ENCODE data around the gene KCNIP3.
"Not testable (repeated sequence)": the region's sequence is repeated elsewhere in the genome, so short reads cannot be mapped to it uniquely, and the experiment has no call there.

The KCNIP3 gene

DNA sequence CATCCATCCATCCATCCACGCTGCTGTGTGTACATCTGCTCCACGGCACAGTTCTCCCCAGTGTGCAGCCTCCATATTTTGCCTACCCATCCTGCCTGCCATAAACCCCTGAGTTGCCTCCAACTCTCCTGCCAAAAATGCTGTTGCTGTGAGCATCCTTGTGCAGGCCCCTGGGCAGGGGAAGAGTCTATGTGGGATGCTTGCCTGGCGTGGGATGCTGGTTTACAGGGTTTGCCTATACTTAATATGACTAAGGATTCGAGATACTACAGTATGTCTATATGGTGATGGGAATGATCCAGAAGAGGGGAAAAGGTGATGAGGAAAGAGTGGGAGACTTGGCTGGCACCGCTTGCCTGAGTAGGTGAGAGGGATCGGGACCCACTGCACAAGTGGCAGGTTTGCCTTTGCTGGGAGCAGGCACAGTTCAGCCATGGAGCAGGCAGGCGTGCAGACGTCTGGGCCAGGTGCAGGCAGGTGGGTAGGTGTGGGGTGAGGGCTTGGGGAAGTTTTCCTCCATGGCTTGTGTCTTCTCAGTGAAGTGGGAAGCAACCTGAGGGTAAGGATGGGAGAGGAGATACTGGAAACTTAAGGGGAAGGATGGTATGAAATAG, 75.2 kb downstream of the KCNIP3 start:
- no peak for DNase-seq (ENCODE audit: low read depth in 2 of 2)

DNA sequence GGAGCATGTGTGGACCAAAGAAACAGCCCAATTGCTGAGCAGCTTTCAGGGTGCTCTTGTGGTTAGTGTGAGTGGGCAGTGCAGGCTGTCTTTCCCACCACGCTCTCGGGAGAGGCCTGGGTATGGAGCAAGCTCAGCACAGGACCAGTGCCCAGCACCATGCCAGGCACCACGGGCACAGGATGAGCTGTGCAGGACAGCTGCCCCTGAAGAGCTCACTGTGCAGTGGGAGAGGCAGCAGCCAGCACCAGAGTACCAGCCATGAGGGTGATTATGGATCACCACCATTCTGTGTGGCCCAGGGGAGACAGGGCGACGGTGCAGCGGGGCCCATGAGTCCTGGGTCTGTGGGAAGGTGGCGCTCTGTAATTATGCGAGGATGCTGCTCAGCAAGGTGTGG, 75.7 kb downstream of the KCNIP3 start:
- no peak for DNase-seq (ENCODE audit: low read depth in 2 of 2)

DNA sequence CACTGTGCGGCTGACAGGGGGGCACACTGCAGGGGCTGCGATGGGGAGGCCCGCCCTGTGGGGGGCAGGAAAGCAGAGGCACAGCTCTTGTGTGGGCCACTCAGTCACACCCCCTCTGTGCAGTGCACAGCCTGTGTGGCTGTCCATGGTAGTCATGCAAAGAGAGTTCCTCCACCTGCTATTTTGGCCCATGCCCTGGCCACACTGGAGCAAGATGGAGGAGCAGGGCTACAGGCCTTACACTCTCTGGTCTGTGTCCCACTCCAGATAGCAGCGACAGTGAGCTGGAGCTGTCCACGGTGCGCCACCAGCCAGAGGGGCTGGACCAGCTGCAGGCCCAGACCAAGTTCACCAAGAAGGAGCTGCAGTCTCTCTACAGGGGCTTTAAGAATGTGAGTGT, 76.9 kb downstream of the KCNIP3 start:
- no peak for DNase-seq (ENCODE audit: low read depth in 2 of 2)

DNA sequence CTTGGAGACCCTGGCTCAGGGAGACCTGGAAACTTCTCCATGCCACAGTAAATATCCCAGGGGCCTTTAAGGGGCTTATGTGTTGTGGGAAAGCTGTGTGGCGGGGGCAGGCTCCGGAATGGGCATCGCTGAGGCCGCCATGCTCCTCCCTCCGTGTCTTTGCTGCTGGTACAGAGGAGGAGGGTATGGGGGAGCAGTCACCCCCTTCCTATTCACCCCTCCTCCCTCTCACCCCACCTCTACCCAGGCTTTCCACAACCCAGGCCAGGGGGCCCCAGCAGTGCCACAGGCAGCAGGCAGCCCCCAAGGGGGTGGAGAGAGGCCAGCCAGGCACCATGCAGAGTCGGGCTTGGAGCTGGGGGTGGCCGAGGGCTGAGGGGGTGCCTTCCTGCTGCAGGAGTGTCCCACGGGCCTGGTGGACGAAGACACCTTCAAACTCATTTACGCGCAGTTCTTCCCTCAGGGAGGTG, 77.3 kb downstream of the KCNIP3 start:
- DNase-seq (ENCODE audit: low read depth in 2 of 2): no peak

DNA sequence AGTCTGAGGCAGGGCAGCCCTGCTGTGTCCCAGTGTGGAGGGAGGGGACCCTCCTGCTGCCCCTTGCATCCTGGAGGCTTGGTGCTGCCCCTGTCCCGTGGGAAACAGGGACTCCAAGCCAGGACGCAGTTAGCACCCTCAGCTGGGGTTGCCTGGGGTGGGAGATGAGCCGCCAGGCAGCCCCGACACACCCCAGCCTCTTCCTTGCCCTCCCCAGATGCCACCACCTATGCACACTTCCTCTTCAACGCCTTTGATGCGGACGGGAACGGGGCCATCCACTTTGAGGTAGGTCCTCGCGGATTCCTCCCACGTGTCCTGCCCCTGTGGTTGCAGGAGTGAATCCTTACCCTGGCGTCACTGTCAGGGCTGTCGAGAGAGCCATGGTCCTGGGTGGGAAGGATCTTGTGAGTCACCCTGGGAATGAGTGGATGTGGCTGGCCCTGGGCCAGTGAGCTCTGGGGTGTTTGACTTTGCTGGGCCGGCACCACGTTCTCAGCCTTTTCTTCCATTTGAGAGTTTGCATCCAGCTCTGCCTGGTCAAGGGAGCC, 77.8 kb downstream of the KCNIP3 start:
- no peak for DNase-seq (ENCODE audit: low read depth in 2 of 2)

DNA sequence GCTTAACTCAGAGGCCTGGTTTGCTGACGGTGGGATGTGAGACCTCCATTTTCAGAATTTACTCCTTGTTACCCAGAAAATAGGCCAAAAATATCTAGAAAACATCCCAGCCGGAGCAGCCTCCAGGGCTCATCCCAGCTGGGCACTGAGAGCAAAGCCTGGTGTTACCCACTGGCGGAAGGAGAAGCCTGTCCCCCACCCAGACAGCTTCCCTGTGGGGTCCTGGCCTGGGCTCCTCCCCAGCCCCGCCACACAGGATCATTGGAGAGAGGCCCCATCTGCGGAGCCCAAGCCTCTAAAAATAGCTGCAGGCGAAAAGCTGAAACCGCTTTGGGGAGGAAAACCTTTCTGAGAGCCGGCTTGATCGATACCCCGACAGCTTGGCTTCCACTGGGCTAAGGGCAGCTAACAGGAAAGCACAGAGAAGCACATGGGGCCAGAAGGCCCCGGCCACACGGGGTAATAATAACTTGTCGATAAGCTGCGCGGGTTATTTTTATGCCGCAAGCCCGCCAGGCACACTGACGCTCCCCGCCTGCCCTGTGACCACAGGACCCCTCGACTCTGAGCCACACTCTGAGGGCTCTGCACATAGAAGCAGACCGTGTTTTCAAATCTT, 78.5 kb downstream of the KCNIP3 start:
- DNase-seq (ENCODE audit: low read depth in 2 of 2): no peak

DNA sequence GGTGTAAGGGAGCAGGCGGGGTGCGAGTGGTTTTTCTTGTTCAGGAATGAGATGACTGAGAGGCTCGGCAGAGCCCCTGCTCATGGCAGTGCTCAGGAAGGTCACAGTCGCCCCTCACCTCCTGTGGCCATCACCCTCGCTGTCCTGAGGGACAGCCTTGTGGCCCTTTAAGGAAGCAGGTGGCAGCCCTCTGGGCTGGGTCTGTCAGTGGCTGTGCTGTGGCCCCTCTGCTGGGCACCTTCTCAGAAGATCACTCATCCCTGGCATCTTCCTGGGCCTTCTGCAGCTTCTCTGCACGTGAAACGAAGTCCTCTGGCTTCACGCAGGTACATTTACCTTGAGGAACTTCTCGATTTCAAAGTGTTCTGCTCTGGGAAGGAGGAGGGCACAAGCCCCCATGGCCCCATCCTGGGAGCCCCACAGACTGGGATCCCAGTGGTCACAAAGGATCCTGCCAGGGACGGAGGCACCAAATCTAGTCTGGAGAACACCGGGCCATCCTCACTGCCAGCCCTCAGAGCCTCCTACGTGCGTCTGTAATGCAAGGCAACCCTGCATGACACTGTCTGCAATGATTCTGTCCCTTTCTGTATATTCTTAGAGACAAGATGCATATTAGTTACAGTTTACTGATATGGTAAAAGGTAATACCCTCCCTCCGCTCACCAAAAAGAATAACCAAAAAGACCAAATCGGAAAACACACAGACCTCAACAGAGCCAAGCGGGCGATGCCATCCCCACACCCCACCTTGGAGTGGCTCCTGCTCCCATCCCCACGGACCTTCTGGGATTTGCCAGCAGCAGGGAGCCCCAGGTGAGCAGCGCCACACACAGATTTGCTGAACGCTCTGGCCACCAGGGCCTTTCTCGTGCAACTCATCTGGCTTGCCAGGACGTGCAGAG, 79.4 kb downstream of the KCNIP3 start:
- no peak for DNase-seq (ENCODE audit: low read depth in 2 of 2)

DNA sequence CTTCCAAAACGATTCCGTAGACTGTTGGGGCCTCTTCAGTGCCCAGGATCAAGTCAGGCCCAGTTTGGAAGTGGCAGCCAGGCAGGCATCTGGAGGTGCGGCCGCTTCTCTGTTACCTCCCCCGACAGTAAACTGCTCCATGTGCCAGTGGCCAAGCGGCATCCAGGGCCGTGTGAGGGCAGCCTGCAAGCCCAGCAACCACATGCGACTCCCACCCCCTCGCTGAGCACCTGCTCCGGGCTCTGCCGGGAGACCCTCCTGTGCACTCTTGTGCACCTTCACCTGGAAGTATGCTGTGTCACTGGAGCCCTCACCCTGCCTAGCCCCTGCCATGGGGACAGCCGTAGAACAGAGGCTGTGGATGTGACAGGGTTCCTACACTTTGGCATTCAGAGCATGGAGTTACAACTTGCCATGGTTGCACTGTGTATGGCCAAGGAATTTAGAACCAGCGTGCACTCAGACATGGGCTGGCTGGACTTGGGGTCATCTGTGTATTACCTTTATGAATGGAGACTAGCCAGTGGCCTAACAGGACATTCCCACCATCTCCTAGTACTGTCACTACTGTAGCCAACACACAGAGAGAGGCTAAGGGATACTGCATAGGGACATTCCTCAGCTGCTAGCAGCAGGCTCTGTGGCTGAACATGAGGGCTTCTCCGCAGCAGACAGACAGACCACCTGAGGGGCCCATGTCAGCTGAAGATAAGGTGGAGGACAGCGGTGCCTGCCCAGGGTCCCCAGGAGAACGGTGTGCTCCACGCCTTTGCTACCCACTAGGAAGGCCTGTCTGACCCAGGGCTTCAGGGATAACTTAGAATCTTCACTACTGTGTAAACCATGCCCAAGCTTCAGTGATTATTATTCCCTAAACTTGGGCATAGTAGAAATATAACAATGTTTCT, 80.3 kb downstream of the KCNIP3 start:
- DNase-seq (ENCODE audit: low read depth in 2 of 2): no peak

DNA sequence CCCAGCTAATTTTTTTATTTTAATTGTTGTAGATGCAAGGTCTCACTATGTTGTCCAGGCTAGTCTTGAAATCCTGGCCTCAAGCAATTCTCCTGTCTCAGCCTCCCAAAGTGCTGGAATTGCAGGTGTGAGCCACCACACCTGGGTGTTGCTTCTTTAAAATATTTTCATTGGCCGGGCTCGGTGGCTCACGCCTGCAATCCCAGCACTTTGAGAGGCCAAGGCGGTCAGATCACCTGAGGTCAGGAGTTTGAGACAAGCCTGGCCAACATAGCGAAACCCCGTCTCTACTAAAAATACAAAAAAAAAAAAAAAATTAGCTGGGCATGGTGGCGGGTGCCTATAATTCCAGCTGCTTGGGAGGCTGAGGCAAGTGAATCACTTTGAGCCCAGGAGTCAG, 81.1 kb downstream of the KCNIP3 start:
- not testable (repeated sequence) for DNase-seq (ENCODE audit: low read depth in 2 of 2)

DNA sequence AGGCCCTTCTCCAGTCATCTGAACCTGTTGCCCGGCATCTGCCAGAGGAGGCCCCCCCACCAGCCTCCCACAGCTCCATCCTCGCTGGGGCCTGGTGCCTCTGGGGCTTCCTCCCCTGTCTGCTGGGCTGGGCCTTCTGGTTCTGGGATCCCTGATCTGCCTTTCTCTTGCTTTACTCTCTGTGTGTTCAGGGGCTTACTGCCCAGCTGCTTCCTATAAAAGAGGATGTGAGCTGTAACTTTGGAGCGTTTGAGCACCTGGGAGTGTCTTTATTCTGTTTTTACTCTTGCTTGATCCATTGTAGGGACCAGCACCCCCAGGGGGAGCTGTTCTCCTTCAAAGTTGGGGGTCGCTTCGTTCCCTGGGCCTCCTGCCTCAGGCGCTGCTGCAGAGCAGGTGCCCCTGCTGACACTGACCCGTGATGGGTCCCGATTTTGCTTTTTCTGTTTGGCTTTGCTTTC, 82.3 kb downstream of the KCNIP3 start:
- DNase-seq (ENCODE audit: low read depth in 2 of 2): no peak

DNA sequence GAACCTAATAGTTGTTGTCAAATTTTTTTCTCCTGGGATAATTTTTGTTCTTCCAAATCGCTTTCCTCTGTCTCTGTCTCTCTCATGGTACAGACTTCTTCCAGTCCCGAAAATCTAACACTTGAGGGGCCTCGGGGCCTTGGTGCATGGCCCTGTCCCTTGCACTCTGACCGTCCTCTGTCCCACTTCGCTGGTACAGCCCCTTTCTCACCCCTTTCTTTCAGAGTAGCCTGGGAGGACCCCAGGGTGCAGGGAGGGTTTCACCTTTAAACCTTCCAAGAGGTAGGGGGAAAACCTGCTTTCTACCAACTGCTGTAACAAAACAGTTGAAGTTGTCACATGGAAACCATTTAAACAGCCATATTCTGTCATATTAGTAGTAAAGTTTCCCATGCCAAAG, 83.1 kb downstream of the KCNIP3 start:
- DNase-seq (ENCODE audit: low read depth in 2 of 2): no peak

DNA sequence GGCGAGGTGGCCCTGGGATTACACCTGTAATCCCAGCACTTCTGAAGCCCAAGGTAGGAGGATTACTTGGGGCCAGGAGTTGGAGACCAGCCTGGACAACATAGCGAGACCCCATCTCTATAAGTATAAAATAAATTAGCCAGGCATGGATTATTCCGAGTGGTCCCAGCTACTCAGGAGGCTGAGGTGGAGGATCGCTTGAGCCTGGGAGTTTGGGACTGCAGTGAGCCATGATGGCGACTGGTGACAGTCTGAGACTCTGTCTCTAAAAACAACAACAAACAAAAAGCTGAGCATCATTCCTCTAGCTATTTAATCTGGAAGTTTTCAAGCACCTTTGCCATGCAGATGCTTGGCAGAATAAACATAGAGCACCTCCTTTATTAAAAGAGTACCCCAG, 83.6 kb downstream of the KCNIP3 start:
- no peak for DNase-seq (ENCODE audit: low read depth in 2 of 2)

DNA sequence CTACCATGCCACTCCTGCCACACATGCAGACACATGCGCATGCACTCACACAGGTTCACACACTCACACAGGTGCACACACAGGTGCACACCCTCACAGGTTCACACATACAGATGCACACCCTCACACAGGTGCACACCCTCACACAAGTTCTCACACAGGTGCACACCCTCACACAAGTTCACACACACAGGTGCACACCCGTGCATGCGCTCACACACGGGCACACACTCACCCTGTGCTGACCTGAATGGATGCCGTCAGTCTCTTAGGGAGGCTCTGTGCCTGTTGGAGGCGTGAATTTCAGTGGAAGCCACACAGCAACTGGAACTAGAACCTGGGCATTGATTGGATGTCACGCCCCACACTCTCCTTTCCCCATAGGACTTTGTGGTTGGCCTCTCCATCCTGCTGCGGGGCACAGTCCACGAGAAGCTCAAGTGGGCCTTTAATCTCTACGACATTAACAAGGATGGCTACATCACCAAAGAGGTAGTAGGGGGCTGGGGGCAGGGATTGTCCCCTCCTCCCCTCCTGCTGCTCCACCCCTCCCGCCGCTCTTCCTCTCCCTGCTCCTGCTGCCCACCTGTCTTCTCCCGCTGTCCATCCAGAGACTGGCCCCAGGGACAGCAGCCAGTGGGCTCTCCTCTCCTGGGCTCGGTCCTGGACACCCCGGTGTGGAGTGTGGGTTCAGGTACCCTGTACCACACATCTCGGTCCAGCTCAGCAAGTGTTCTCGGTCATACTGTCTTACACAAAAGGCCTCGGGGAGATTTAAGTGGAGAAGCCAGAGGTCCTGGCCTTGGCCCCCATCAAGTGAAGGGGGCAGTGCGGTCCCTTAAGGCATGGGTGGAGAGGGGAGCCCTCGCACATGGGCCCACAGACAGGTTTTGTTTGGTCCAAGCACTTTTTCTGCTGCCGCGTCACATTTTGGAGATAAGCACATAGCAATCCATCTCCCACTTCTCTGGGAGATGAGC, 84.4 kb downstream of the KCNIP3 start:
- no peak for DNase-seq (ENCODE audit: low read depth in 2 of 2)

DNA sequence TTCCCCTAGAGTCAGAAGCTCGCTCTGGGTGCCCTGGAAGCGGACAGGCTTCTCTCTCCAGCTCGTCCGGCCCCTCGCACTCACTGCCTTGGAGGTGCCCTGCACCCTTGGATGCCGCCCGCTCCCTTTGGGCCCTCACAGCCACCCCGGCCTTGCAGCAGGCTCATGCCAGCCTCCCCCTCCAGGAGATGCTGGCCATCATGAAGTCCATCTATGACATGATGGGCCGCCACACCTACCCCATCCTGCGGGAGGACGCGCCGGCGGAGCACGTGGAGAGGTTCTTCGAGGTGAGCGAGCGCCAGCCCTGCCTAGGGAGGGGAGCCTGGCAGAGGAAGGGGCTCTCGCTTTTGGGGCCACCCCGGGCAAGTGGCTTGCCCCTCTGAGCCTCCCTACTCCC, 85.0 kb downstream of the KCNIP3 start:
- DNase-seq (ENCODE audit: low read depth in 2 of 2): no peak

DNA sequence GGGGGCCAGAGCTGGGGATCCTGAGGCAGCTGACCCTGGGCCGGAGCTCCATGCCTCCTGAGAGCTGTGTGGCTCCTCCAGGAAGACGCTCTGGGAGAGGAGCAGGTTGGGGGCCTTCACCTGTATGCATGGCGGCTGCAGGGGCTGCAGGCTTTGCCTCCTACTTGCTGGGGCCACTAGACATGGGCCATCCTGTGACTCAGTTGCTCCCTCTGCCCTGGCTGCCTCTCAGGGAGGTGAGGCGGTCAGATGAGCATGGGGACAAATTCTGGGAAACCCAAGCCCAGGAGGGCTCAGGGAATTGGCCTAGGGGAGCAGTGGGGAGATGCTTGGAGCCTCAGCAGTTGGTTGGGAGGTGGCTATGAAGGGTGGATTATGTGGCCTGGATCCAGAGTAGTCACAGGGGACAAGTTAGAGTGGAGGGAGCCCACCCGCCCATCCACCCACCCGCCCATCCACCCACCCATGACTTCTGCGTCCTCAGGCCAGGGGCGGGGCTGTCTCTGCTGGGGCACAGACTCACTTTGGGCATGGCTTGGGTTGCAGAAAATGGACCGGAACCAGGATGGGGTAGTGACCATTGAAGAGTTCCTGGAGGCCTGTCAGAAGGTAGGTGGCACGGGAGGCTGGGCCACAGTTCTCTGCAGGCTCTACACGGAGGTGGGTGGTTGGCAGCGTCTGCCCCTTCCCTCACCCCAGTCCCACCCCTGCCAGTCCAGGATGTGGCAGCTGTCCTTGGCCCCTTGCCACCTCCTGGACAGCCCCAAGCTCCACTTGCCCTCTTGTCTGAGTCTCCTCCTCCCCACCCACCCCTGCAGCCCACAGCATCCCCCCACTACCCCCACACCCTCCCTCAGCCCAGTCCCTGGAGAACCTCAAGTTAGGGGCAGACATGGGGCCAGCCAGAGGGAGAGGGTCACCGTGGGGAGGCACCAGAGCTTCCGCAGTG, 85.8 kb downstream of the KCNIP3 start:
- no peak for DNase-seq (ENCODE audit: low read depth in 2 of 2)

DNA sequence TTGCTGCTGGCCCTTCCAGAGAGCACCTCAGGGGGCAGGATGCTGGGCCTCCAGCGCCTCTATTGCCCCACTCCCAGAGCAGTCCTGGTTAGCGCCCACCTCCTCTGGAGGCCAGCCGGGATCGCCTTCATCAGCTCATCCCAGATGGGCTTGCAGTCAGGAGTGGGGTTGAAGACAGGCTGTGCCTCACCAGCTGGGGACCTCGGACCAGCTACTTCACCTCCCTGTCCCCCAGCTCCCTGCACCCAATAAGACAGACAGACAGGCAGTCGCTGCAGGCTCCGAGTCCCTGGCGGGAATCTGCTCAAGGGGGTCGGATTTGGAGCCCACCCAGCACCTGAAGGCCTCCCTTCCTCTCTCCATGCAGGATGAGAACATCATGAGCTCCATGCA, 86.5 kb downstream of the KCNIP3 start:
- DNase-seq (ENCODE audit: low read depth in 2 of 2): no peak

DNA sequence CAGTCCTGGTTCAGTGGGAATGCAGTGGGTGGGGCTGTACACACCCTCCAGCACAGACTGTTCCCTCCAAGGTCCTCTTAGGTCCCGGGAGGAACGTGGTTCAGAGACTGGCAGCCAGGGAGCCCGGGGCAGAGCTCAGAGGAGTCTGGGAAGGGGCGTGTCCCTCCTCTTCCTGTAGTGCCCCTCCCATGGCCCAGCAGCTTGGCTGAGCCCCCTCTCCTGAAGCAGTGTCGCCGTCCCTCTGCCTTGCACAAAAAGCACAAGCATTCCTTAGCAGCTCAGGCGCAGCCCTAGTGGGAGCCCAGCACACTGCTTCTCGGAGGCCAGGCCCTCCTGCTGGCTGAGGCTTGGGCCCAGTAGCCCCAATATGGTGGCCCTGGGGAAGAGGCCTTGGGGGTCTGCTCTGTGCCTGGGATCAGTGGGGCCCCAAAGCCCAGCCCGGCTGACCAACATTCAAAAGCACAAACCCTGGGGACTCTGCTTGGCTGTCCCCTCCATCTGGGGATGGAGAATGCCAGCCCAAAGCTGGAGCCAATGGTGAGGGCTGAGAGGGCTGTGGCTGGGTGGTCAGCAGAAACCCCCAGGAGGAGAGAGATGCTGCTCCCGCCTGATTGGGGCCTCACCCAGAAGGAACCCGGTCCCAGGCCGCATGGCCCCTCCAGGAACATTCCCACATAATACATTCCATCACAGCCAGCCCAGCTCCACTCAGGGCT, 87.9 kb downstream of the KCNIP3 start:
- no peak for DNase-seq (ENCODE audit: low read depth in 2 of 2)

DNA sequence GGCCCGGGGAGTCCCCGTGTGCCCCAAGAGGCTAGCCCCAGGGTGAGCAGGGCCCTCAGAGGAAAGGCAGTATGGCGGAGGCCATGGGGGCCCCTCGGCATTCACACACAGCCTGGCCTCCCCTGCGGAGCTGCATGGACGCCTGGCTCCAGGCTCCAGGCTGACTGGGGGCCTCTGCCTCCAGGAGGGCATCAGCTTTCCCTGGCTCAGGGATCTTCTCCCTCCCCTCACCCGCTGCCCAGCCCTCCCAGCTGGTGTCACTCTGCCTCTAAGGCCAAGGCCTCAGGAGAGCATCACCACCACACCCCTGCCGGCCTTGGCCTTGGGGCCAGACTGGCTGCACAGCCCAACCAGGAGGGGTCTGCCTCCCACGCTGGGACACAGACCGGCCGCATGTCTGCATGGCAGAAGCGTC, 88.4 kb downstream of the KCNIP3 start:
- DNase-seq (ENCODE audit: low read depth in 2 of 2): no peak

All from activated CD8-positive, alpha-beta memory T cell treated with anti-CD3 and anti-CD28 coated beads for 4 hours (primary cell).